GM19099 (cell line): ENCODE results near the gene LAMA2.

ENCODE experiments used
- POLR2A ChIP-seq: IDR thresholded peaks from 3 replicates; pipeline ENCODE4 v1.6.1; 2011; ENCODE audit warnings: low read depth; ENCODE audit not compliant: insufficient read length; ENCODE audit errors: extremely low read depth

Gene LAMA2

DNA sequence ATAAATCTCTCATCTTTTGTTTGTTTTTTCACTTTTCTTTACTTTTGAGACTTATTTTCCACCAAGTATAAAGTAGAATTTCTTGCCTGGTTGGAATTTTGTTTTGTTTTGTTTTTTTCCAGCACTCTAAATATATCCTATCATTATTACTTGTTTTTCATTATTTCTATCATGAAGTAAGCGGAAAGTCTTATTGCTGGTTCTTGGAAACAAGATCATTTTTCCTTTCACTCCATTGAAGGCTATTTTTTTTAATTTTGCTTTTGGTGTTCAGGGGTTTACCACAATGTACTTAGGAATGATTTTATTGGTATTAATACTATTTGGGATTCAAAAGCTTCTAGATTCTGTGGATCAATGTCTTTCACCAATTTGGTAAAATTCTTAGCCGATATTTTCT lies 190.1 kb downstream of the LAMA2 start:
- no peak for TF ChIP-seq POLR2A

DNA sequence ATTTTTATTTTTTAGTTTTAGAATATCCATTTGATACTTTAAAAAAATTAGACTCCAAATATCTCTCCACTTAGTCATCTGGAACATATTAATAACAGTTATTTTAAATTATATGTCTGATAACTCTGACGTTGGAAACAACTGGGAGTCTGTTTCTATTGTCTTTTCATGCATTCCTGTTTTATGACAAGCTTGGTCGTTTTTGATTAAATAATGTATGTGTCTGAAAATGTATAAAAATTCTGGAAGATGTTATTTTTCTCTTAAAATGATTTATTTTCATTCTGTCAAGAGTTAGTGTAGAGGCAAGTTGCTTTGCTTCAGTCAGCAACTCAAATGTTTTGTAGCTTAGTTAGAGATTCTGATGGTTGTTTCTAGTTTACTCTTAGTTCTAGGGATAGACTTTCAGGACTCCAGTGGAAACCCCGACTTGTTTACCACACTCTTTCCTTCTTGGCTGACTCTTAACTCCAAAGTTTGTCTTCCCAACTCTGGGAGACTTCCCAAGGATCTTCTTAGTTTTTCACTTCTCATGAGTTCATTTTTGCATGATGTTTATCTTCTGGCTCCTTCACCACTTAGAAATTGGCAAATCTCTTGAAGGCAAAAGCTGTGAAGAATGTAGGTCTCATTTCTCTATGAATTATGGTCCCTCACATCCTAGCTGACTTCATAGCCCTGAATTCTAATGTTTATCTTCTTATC lies 190.9 kb downstream of the LAMA2 start:
- no peak for TF ChIP-seq POLR2A

DNA sequence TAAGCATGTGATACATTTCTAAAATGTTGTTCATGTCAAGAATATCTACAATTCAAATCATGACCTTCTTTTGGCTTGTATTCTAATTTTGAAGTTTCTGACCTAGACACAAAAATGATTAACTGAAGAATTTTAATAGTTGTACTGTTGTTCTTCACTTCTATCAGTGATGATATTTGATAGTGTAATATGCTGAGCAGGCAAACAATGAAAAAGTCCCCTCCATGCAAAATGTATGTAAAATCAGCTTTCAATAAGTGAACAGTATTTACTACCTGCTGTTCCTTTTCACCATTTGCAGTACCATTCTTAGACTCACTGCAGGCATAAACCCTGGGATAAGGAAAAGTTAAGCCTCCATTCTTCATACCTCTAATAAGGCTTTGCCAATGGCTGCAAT lies 201.5 kb downstream of the LAMA2 start:
- TF ChIP-seq POLR2A: no peak

DNA sequence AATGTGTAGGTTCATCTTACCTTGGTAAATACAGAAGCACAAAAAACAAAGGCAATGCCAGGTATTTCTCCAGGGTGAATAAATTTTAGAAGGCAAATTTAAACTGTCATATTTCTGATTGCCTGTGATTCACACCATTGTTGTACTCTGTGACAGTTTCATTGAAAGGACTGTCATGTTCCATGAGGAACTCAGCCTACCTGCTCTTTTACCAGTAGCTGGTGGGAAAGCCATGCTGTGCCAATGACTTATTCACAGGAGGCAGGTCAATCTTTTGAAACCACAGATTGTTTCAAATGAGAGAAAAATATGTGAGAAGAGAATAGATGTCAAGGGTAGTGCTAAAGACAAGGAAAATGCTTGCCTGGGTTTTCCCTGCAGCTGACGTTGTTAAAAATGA lies 206.4 kb downstream of the LAMA2 start:
- no peak for TF ChIP-seq POLR2A

GRCh38 chr6:129094147-129094546 lies 211.2 kb downstream of the LAMA2 start:
- TF ChIP-seq POLR2A: no peak

GRCh38 chr6:129096651-129097290 lies 213.8 kb downstream of the LAMA2 start:
- no peak for TF ChIP-seq POLR2A

- no peak for TF ChIP-seq POLR2A
Observed at GRCh38 chr6:129098061-129098553, 215.2 kb downstream of the LAMA2 start.

GRCh38 chr6:129099696-129100095 lies 216.8 kb downstream of the LAMA2 start:
- no peak for TF ChIP-seq POLR2A

DNA sequence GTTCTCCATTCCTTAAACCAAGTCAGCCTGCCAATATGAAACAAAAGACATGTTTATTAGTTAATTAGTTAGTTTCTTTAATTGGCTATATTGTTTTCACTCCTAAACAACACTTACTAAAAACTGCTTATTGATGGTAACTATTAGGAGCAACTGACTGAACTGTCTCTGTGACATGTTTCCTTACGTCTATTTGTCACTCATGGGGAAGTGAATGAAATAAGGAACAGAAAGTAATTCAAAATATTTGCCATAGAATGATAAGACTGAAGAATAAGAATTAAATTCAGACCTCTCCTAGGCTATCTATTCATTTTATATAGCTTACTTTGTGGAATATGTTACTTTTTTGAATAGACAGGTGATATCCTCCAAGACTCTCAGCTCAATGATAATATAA lies 217.2 kb downstream of the LAMA2 start:
- TF ChIP-seq POLR2A: no peak

DNA sequence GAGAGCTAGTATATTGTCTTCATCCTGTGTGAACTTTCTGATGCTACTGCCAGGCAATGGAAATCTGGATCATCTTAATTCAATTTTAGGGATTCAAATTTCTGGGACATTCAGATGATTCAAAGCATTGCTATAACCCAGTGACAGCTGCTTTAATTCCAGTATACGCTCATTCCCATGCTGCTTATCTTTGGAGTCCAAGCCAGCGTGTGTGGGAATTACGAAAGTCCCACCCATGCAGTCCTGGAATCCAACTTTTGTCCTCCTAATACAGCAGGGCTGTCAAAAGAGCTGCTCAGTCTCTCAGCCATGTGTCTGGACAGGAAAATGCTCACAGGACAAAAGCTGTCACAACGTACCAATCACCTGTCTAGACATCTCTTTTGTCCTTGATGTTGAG lies 219.8 kb downstream of the LAMA2 start:
- no peak for TF ChIP-seq POLR2A

DNA sequence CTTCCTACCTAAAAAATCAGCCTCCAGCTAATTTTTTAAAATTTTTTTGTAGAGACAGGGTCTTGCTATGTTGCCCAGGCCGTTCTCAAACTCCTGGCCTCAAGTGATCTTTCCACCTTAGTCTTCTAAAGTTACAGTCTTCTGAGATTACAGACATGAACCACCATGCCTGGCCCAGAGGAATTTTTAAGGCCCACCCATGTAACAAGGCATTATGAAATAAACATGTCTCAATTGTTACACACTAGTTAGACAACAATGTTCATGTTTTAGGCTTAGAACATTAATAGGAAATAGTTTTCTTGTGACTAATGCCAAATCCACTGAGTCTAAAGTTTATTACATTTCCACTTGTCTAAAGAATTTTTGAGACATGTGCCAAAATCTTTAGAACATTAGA lies 221.2 kb downstream of the LAMA2 start:
- no peak for TF ChIP-seq POLR2A

DNA sequence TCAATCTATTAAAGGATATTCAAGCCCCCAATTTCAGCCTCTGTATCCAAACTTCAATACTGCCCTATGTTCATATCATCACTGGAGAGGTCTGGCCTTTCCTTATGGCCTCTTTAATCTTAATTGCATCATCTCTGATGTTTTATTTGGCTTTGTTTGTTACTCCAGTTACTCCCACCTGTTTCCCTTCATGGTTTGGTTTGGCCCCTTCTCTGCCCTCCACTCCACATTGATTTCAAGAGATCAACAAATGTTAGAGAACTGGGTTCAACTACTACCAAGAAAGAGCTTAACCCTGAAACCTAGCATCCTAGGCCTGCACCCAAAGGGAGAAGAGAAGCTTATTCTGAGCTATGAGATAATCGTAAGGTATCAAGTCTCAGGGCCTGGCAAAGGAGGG lies 221.6 kb downstream of the LAMA2 start:
- no peak for TF ChIP-seq POLR2A

GRCh38 chr6:129105035-129105434 lies 222.1 kb downstream of the LAMA2 start:
- TF ChIP-seq POLR2A: no peak

GRCh38 chr6:129105793-129106192 lies 222.9 kb downstream of the LAMA2 start:
- no peak for TF ChIP-seq POLR2A

- no peak for TF ChIP-seq POLR2A
Observed at GRCh38 chr6:129108337-129108736, 225.4 kb downstream of the LAMA2 start.

- no peak for TF ChIP-seq POLR2A
Observed at GRCh38 chr6:129110690-129111343, 227.9 kb downstream of the LAMA2 start.
